Activated T-helper 1 cell treated with anti-CD3 and anti-CD28 coated beads, Interleukin-2, amount 50 U/mL, for 16 hours (primary cell): ENCODE data around the gene ISL2.
A peak's percentile ranks its signal among the peaks of the same experiment; 100 is the strongest.
"Not testable (repeated sequence)": the region's sequence is repeated elsewhere in the genome, so short reads cannot be mapped to it uniquely, and the experiment has no call there.

ENCODE experiments used
- DNase-seq, 2 donors: peaks; one replicate each; pipeline ENCODE4 v3.0.0-alpha.2; 2020; ENCODE audit warnings: low read depth in 1 of 2, low spot score in 1 of 2

Gene ISL2

DNA sequence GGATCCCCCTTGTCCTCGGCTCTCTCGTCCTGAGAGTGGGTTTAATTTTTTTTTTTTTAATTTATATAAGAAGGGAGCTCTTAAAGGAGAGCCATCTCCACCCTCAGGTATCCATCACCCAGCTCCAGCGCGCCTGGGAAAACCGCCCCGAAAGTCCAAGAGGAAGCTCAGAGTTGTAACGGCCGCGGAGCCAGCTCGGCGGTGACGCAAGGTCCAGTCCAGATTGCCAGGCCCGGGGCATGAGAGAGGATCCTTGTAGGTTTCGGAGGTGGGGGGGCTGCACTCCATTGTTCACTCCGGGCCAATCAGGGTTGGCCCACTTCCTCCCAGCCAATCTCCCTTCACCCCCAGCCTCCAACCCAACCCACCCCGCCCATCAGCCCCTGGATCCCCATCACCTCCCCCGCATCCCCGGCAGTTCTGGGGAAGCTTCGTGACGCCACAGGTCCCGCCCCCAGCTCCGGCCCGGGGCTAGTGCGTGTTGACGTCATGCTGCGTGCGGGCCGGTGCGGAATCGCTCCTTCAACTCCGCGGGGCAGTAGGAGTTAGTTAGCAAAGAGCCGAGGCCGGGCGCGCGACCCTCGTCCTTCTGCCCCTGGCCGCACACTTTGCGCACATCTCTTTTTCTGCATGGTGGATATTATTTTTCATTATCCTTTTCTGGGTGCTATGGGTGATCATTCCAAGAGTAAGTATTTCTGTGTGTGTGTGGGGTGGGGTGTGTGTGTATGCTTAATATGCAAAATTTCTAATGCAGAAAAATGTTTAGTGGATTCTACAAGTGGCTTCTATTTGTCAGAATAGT lies at the start of gene ISL2:
TSS of gene ISL2 (plus strand) at position 520 of the 805 bp plus-strand sequence. CDS start at position 631, 111 bp downstream.
- DNase-seq: no peak

- no peak for DNase-seq
Observed at GRCh38 chr15:76289582-76289981, 47.0 kb upstream of the ISL2 start.

DNA sequence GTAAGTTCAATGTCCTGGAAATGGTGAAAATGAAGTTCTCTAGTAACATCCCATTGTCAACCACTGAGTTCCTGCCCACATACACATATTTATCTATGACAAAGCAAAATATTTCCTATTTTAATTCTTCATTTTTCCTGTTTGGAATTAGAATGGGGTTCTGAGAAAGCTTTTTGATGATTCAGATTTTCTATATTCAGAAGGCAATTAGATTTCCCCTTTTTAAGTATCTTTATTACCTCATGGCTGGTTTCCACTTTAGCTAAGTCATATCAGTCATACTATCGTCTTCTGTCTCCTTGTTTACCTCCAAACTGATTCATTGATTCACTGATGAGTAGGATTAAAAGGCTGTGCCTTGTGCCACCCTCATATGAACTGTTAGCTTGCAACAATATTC lies 43.2 kb upstream of the ISL2 start:
- DNase-seq: no peak

DNA sequence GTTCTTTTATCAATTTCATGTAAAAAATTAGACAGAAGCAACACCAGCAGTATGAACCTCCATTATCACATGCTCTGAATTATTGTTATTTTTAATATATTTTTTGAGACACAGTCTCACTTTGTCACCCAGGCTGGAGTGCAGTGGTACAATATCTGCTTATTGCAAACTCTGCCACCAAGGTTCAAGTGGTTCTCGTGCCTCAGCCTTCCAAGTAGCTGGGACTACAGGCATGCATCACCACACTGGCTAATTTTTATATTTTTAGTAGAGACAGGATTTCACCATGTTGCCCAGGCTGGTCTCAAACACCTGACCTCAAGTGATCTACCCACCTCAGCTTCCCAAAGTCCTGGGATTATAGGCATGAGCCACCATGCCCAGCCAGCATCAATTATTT lies 42.1 kb upstream of the ISL2 start:
- not testable (repeated sequence) for DNase-seq

- no peak for DNase-seq
Observed at GRCh38 chr15:76296849-76297248, 39.7 kb upstream of the ISL2 start.

DNA sequence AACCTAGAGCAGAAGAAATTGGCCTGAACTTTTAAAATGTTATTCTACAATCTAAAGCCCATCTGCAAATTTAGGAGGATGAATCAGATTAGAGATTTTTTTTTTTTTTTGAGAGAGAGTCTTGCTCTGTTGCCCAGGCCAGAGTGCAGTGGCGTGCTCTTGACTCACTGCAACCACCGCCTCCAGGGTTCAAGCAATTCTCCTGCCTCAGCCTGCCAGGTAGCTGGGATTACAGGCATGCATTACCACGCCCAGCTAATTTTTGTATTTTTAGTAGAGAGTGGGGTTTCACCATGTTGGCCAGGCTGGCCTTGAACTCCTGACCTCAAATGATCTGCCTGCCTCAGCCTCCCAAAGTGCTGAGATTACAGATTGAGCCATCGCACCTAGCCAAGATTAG lies 38.6 kb upstream of the ISL2 start:
- DNase-seq: not testable (repeated sequence)

DNA sequence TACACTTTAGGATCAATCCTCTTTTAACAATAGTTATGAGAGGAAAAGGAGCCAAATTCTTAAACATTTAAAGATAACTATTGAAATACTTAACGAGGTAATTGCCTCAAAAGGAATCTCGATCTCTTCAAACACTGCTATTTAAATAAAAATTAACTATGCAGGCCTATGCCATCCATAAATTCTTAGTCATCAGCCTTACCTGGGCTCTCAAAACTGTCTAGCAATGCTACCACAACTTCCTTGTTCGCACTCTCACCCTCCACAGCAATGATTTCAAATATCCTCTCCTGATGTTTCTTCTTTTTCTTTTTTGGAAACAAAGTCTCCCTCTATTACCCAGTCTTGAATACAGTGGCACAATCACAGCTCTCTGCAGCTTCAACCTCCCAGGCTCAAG lies 37.6 kb upstream of the ISL2 start:
- DNase-seq: no peak

DNA sequence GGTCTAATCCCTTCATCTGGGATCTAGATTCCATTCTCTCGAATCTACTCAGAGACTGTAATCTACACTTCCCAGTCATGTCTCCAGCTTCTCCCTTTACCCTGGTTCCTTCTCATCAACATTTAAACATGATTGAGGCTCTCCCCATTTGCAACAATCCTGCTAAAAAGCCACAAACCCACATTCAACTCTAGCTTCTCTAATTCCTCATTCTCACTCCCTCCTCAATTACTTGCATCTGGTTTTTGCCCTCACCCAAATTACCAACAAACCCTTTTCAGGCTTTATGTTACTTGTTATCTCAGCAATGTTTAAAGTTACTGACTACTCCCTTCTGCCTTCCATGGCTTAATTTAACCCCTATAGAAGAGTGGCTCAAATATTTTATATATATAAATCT lies 36.8 kb upstream of the ISL2 start:
- DNase-seq: no peak

- DNase-seq: no peak
Observed at GRCh38 chr15:76303909-76304308, 32.7 kb upstream of the ISL2 start.

DNA sequence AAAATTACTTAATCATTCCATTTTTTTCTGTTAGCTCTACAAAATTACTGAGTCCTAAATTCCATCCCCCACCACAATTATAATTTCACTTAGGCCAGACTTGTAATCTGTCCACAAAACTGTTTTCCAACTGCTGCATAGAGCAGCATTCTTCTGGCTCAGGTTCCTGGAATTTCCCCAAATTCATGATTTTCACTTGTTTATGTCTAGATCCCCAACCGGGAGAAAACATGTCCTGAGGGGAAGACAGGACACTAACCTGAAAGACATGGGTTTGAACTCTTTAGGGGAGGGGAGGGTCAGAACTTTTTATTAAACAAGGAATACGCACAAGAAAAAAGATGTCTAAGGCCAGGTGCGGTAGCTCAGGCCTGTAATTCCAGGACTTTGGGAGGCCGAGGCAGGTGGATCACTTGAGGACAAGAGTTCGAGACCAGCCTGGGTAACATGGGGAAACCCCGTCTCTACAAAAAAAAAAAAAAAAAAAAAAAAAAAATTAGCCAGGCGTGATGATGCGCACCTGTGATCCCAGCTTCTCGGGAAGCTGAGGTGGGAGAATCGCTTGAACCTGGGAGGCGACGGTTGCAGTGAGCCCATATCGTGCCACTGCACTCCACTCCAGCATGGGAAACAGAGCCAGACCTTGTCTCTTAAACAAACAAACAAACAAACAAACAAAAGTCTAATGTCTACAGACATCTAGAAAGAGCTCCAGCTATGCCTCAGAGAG lies 26.8 kb upstream of the ISL2 start:
- DNase-seq: no peak

GRCh38 chr15:76310475-76311099 lies 26.0 kb upstream of the ISL2 start:
- DNase-seq: no peak

DNA sequence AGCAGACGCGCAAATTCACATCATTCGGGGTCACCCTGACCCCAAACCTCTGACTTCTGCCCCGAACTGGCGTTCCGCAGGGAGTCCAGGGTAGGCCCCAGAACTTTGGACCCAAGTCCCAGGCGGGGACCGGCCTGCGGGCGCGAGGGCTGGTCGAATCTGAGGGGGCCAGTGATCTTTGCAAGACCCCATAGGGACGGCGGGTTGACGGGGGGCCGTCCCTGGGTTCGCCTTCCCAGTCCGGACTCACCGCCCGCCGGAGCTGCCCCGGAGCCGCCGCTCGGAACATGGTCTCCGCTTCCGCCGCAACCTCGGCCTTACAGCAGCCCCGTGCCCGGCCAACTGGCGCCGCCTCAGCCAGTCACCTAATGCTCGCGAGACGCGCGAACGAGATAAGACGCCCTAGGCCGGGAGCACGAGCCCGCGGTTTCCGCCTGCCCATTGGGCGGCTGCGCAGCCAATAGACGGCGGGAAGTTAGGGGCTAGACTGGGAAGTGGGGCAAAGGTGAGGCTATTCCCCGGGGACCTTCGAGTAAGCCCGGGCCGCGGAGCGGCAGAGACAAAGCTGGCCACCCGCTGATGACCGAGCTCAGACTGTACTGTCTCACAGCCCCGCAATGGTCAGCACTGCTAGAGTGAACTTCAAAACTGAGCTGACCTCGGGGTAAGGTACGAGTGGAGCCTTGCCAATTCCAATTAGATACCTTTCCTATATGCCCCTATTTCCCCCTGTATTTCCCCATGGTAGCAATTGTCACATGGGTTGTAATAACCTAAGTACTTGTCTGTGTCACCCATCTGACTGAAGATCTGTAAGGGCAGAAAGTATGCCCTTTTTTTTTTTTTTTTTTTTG lies 25.2 kb upstream of the ISL2 start, which contains the start of gene ETFA:
TSS of gene ETFA (minus strand) at position 370 of the 854 bp plus-strand sequence. CDS start at position 289, 81 bp downstream.
- peak; percentile 74 to 78 for DNase-seq

- no peak for DNase-seq
Observed at GRCh38 chr15:76312540-76313174, 23.9 kb upstream of the ISL2 start.

DNA sequence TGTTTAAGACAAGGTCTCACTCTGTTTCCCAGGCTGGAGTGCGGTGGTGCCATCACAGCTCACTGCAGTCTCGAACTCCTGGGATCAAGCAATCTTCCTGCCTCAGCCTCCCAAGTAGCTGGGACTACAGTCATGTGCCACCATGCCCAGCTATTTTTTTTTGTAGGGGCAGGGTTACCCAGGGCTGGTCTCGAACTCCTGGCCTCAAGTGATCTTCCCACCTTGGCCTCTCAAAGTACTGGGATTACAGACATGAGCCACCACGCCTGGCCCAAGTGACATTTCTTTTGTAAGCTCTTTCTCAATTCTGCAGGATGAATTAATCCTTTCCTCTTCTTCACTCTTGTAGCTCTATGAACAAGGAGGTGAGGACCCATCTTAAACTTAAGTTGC lies 23.4 kb upstream of the ISL2 start:
- not testable (repeated sequence) for DNase-seq

DNA sequence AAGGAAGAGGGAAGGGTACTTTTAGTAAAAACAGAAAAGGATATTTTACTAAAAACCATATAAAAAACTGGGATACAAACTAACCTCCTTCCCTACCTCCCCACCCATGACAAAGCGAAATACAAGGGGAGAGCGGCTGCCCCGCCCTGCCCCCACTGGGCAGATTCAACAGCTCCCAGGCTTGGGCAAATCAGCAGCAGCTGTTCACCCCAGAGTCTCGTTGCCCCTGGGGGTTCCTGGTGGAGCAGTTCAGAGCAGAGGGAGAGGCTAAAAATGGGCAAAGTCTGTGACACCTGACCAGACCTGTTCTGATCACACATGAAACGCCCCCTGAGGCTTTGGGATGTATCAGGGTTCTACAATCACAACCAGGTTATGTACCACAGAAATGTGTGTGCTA lies 22.8 kb upstream of the ISL2 start:
- no peak for DNase-seq

GRCh38 chr15:76320012-76320411 lies 16.6 kb upstream of the ISL2 start:
- DNase-seq: no peak

GRCh38 chr15:76321171-76321570 lies 15.4 kb upstream of the ISL2 start:
- DNase-seq: no peak

- no peak for DNase-seq
Observed at GRCh38 chr15:76321602-76322001, 15.0 kb upstream of the ISL2 start.

- no peak for DNase-seq
Observed at GRCh38 chr15:76324066-76324465, 12.5 kb upstream of the ISL2 start.

GRCh38 chr15:76325704-76326103 lies 10.9 kb upstream of the ISL2 start:
- no peak for DNase-seq
